Fibroblast of lung (primary cell): ENCODE results near the gene ZNF579.

Experiments
- EZH2 ChIP-seq: IDR thresholded peaks from 2 replicates; pipeline ENCODE4 v1.5.1; 2012; ENCODE audit warnings: low read length, control low read depth, mild to moderate bottlenecking; ENCODE audit errors: missing control alignments
- TF ChIP-seq, protein P1 (sequence below), 2 donors: IDR thresholded peaks in 1 of 2; conservative IDR thresholded peaks in 1 of 2; 1 replicate in 1 of 2; 2 replicates in 1 of 2; pipeline ENCODE4 v1.5.1; 2011 to 2012; ENCODE audit warnings: low read length in 2 of 2, control low read depth in 1 of 2, inconsistent platforms in 1 of 2, low read depth in 1 of 2, mild to moderate bottlenecking in 1 of 2

DNA sequence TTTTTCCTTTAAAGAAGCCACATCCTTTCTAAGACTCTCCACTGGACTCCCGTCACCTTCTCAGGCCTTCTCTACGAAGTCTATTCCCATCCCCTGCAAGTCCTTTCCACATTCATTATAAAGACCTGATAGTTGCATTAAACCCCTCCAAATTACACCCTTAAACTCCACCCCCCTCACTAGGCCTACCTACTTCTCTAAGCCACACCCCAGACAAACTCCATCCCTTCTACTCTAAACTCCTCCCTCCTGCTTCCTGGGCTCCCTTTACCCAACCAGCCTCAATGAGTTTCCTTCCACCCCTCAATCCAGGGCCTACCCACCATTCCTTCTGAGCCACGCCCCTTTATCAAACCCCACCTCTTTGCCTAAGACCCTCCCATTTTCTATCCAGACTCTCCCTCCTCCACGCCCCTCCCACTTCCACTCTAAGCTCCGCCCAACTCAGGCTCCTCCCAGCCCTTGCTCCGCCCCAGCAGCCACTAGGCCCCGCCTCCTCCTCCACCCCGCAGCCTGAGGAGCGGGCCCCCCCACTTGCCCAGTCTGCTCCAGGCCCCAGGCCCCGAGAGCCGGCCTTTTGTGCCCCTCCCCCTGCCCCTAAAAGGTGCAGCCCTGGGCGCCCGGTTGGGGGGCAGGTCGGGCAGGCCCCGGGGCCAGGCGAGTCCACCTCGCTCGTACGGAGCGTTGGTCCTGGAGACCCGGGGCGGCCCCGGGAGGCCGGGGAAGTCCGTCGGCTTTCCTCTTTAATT, 18.2 kb upstream of the ZNF579 start:
- no peak for TF ChIP-seq EZH2
- TF ChIP-seq, protein P1, sequence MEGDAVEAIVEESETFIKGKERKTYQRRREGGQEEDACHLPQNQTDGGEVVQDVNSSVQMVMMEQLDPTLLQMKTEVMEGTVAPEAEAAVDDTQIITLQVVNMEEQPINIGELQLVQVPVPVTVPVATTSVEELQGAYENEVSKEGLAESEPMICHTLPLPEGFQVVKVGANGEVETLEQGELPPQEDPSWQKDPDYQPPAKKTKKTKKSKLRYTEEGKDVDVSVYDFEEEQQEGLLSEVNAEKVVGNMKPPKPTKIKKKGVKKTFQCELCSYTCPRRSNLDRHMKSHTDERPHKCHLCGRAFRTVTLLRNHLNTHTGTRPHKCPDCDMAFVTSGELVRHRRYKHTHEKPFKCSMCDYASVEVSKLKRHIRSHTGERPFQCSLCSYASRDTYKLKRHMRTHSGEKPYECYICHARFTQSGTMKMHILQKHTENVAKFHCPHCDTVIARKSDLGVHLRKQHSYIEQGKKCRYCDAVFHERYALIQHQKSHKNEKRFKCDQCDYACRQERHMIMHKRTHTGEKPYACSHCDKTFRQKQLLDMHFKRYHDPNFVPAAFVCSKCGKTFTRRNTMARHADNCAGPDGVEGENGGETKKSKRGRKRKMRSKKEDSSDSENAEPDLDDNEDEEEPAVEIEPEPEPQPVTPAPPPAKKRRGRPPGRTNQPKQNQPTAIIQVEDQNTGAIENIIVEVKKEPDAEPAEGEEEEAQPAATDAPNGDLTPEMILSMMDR (conservative IDR thresholded peaks at IDR 0.05 in 1 of 2, IDR thresholded peaks at IDR 0.05 in 1 of 2; ENCODE audit: low read depth in 1 of 2, low read length in 2 of 2), result no peak
